HK-2 (cell line): ENCODE data around the gene PCCB.
"Not testable (repeated sequence)": the region's sequence is repeated elsewhere in the genome, so short reads cannot be mapped to it uniquely, and the experiment has no call there.

ENCODE experiments used
- DNase-seq: peaks from one replicate; pipeline ENCODE4 v3.0.0-alpha.2; 2018; ENCODE audit not compliant: unreplicated experiment

Gene PCCB

GRCh38 chr3:136327671-136328070 lies 77.5 kb downstream of the PCCB start:
- DNase-seq, result no peak

DNA sequence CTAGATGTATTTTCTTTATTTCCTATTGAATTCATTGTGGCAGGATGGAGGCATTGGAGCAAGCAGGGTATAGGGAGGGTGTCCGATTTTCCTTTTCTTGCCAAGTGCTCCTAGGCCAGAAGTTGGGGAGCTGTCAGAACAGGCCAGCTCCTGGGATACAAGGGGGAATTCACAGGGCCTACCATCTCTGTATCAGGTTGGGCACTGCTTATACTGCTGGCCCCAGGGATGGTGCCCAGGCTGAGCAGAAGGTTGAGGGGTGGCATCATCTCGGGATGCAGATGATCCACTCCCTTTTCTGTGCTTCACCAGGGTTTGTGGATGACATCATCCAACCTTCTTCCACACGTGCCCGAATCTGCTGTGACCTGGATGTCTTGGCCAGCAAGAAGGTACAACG lies 79.5 kb downstream of the PCCB start:
- no peak for DNase-seq

GRCh38 chr3:136330900-136331299 lies 80.8 kb downstream of the PCCB start:
- DNase-seq, result no peak

DNA sequence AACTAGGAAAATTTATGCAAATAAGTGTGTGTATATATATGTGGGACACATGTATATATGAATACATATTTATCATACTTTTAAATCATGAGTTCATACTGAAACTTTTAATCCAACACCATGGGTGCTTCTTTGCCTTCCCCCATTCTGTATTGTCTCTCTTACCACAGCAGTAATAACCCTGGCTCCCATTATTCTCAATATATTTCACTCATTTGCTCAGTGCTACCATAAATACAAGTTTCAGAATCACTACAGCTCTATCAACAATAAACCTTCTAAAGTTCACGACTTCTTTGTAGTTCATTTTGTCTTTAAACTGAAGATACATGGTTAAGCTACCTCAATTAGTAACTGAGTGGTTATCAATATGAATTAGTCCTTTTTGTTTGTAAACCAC lies 82.2 kb downstream of the PCCB start:
- DNase-seq, result no peak

GRCh38 chr3:136332776-136333175 lies 82.6 kb downstream of the PCCB start:
- peak; percentile 29 for DNase-seq

- no peak for DNase-seq
Measured at GRCh38 chr3:136334209-136334608, 84.1 kb downstream of the PCCB start.

DNA sequence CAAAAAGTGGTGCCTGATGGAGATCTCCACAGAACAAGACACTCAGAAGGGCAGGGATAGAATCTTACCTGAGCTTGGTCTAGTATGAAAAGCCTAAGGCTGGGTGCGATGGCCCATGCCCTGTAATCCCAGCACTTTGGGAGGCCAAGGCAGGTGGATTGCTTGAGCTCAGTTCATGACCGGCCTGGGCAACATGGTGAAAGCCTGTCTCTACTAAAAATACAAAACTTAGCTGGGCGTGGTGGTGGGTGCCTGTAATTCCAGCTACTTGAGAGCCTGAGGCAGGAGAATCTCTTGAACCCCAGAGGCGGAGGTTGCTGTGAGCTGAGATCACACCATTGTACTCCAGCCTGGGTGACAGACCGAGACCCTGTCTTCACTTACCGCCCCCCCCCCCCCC lies 84.6 kb downstream of the PCCB start:
- not testable (repeated sequence) for DNase-seq

- no peak for DNase-seq
Measured at GRCh38 chr3:136336329-136337100, 86.4 kb downstream of the PCCB start.

DNA sequence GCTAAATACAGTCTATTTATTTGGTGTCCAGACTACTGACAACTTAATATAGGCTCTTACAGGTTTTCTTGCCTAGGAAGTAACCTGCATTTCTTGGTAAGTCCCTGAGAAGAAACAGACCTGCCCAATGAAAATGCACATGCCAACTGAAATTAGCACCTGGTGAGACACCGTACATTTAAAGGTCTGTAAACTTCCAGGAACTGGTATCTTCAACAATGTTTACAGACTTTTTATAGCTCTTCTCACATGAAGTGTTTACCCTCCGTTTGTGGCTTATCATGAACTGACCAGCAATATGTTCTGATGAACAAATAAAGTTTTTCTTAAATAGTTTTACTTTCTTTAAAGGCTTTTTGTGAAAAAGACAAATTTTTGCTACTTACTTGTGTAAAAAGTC lies 93.3 kb downstream of the PCCB start:
- DNase-seq, result no peak

DNA sequence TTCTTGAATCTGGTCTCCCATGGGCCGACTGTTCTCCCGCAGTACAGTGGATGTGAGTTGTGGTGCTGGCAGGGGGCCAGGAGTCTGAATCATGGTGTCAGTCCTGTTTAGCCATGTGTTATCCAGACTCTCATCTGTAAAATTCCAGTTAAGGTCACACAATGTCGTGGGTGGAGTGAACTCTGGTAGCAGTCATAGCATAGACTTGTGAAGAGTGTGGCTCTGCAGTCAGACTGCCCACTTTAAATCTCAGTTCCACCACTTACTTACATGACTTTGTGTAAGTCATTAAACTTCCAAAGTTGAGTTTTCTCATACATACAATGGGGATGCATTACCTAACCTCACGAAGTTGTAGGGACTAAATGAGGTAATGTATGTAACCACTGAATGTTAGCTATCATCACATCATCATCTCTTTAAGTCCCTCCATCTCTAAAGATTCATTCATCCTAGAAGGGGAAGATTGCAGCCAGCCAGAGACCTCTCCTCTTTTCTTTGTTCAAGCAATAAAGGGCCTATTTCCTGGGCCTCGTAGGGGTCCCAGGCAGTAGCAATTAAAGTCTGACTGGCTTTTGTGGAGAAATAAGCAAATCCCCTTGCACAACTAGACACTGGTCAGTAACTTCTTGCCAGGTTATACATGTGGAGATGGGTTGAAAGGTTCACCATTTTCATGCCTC lies 93.9 kb downstream of the PCCB start:
- DNase-seq, result peak; percentile 77

DNA sequence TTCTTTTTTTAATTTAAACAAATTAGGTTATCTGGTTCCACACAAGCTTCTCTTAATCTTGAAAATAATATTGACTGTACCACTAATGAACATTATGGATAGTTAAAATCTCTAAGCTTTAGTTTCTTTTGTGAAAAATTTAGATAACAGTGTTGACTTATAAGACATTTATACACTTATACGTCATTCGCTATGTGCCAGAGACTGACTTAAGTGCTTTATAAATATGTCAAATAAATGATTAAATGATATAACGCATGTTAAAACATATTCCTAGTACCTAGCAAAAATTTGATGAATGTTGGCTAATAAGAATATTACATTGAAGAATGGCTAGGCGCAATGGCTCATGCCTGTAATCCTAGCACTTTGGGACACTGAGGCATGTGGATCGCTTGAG lies 96.3 kb downstream of the PCCB start:
- no peak for DNase-seq

GRCh38 chr3:136350132-136350531 lies 100.0 kb downstream of the PCCB start:
- no peak for DNase-seq

DNA sequence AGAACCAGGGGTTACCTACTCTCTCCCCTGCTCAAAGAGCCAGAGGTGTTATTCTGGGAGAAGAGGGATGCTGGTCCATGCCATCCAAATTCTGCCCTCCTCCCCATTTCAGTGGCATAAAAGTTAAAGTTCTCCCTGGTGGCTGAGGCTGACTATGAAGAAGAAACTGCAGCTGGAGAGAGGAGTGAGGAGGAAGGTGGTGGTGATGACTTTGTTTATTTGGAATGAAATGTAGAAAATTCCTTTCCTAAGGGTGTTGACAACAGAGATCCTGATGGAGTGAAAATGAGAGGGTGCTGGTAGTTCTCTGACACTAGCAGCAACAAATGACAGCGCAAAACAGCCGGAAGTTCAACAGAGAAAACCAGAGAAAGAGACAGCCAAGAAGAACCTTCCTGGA lies 100.4 kb downstream of the PCCB start:
- DNase-seq, result no peak

GRCh38 chr3:136351351-136351750 lies 101.2 kb downstream of the PCCB start:
- no peak for DNase-seq

DNA sequence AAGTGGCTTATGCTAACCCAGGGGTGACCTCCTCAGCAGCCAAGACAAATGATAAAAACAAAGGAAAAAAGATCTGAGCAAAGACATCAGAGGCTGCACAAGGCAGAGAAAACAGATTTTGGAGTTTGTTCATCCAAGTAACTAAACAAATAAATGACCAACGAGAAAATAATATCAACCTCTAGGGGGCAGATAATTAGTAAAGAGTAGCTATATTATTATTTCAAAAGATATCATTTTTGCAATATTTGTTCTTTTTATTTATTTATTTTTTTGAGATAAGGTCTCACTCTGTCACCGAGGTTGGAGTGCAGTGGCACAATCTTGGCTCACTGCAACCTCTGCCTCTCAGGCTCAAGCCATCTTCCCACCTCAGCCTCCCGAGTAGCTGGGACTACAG lies 101.8 kb downstream of the PCCB start:
- no peak for DNase-seq

GRCh38 chr3:136353461-136353860 lies 103.3 kb downstream of the PCCB start:
- DNase-seq, result no peak

DNA sequence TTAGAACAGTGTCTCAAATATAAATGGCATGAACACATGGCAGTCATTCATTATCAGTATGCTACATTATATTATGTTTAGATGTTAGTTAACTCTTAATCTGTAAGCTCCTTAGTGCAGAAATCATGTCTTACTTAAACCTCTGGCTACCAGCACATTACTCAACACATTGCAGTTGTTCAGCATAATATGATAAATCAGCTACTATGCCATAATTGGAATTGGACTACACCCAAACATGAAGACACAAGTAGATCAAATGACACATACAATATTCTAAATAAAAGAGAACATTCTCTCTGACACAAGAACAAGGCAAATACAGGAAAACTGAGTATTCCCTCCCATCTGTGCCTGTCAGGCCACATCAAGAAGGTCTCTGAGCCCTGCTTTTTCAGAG lies 116.1 kb downstream of the PCCB start:
- DNase-seq, result no peak

DNA sequence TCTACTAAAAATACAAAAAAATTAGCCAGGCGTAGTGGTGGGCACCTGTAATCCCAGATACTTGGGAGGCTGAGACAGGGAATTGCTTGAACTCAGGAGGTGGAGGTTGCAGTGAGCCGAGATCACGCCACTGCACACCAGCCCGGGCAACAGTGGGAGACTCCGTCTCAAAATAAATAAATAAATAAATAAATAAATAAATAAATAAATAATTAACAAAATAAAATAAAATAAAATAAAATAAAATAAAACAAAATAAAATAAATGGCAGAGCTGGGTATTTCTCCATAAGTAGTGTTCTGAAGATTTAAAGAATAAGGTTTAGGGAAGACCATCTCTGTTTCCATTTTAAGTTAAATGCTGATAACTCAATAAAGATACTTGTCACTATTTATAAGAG lies 125.7 kb downstream of the PCCB start:
- not testable (repeated sequence) for DNase-seq

GRCh38 chr3:136377508-136377907 lies 127.4 kb downstream of the PCCB start:
- no peak for DNase-seq

GRCh38 chr3:136378011-136378410 lies 127.9 kb downstream of the PCCB start:
- no peak for DNase-seq
